Measurements from ENCODE around the gene ANKRD23.
"Not testable (repeated sequence)": the region's sequence is repeated elsewhere in the genome, so short reads cannot be mapped to it uniquely, and the experiment has no call there.

The ANKRD23 gene

GRCh38 chr2:96798733-96799622, 44.8 kb downstream of the ANKRD23 start:
- no peak for DNase-seq (ENCODE audit: low read depth in 2 of 2)

DNA sequence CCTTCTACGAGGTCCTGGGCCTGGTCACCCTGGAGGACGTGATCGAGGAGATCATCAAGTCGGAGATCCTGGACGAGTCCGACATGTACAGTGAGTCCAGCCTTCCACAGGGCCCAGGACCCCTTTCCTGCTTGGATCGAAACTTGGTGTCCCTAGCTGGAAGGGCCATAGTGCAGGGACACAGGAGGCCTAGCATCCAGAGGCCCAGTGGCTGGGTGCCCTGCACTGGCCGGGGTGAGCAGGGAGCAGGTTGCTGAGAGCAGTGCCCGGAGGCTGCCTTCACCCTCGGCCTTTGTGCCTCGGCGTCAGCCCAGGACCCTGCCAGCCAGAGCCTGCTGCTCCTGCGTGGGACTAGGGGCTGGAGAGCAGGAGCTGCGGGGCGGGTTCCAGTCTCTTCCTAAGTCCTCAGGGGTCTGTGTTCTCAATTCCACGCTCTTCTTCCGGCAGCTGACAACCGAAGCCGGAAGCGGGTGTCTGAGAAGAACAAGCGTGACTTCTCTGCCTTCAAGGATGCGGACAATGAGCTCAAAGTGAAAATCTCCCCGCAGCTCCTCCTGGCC, 46.7 kb downstream of the ANKRD23 start:
- no peak for DNase-seq (ENCODE audit: low read depth in 2 of 2)

DNA sequence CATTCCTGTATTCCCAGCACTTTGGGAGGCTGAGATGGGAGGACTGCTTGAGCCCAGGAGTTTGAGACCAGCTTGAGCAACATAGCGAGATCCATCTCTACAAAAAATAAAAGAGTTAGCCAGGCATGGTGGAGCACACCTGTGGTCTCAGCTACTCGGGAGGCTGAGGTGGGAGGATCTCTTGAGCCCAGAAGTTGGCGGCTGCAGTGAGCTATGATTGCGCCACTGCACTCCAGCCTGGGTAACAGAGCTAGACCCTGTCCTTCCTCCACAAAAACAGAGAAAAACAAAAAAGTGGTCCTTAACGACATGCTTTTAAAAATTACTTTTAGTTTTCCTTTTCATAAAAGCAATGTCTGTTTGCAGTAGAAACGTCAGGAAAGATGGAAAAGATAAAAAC, 47.3 kb downstream of the ANKRD23 start:
- not testable (repeated sequence) for DNase-seq (ENCODE audit: low read depth in 2 of 2)

DNA sequence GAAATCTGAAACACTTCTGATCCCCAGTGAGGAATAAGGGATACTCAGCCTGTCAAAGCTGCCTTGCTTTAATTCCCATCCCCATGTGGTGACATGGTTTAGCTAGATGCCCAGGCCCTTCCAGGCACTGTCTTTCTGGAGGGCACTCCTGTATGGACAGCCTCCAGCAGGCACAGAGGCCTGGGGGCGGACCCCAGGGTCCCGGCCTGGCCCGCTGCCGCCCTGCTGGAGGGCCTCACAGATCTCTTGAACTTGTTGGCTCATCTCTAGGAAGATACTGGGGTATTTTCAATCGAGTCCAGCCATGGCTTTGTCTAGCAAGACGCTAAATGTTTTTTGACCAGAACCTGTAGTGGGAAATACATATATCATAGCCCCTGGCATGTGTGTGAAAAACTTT, 48.7 kb downstream of the ANKRD23 start:
- DNase-seq (ENCODE audit: low read depth in 2 of 2): no peak

DNA sequence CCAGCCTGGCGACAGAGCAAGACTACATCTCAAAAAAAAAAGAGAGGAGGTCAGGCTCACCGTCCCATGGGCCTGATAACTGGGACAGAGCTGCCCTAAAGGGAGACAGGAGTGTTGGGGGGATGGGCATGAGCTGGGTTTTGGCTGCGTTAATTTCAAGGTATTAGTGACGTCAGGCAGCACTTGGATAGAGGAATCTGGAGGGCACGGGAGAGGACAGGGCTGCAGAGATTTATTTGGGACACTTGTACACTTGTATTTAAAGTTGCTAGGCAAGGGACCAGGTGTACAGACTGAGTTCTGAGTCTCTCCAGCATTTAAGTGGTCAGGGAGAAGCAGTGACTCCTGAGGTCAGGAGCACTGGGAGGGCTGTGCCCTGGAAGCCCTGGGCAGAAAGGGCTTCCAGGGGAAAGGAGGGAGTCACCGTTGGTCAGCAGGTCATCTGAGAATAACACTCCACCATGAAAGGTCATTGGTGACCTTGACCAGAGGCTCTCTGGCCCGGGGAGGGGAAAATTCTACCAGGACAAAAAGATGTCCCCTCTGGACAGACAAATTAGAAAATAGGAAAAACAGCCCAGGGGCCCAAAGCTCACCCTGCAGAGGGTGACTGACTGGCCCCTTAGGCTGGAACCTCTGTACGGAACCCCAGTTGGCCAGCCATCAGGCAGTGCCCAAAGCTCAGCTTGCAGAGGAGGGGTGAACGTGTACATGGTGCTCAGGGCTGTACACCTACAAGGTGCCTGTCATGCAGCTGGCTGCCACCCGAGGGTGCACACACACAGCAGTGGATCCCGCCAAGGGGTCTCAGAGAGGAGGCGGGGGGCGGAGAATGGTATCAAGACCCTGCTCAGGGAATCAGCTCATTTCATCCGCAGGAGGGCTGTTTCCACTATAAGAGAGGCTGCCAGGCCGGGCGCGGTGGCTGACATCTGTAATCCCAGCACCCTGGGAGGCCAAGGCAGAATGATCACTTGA, 50.8 kb downstream of the ANKRD23 start:
- DNase-seq (ENCODE audit: low read depth in 2 of 2): no peak

- DNase-seq (ENCODE audit: low read depth in 2 of 2): no peak
Measured at GRCh38 chr2:96789245-96789617, 54.6 kb downstream of the ANKRD23 start.

- no peak for DNase-seq (ENCODE audit: low read depth in 2 of 2)
Measured at GRCh38 chr2:96788442-96789244, 55.2 kb downstream of the ANKRD23 start.
